Ascending aorta (tissue), 2 donors: ENCODE data around the gene PGBD5. TPM values are rescaled to one million over a fixed set of nuclear protein-coding genes. Genes with fewer than 3 reads are reported as not detected.

ENCODE experiments used
- DNase-seq, 2 donors: peaks; one replicate each; pipeline ENCODE4 v3.0.0-alpha.2; 2019; ENCODE audit warnings: low spot score in 2 of 2
- H3K27ac ChIP-seq, 2 donors: fragments of 200-600 bp; sonication (generic); one replicate each; pipeline ENCODE4 v1.5.1; 2016 to 2017; ENCODE audit warnings: mild to moderate bottlenecking in 1 of 2
- H3K27me3 ChIP-seq: fragments of 200-600 bp; sonication (generic); one replicate; pipeline ENCODE4 v1.5.1; 2017
- H3K36me3 ChIP-seq, 2 donors: fragments of 200-600 bp; sonication (generic); one replicate each; pipeline ENCODE4 v1.5.1; 2016
- H3K4me1 ChIP-seq, 2 donors: fragments of 200-600 bp; sonication (generic); one replicate each; pipeline ENCODE4 v1.5.1; 2016 to 2017; ENCODE audit warnings: mild to moderate bottlenecking in 1 of 2
- H3K4me3 ChIP-seq, 2 donors: fragments of 200-600 bp; sonication (generic); one replicate each; pipeline ENCODE4 v1.5.1; 2016 to 2017; ENCODE audit warnings: mild to moderate bottlenecking in 1 of 2
- H3K9me3 ChIP-seq, 2 donors: fragments of 200-600 bp; sonication (generic); one replicate each; pipeline ENCODE4 v1.5.1; 2016
- intact Hi-C: fragments of 100-400 bp; cut with DNase I; formaldehyde crosslinking; loops from one replicate; pipeline ENCODE4 v1.15.1; 2023
- total RNA-seq: library from RNA; depleted of rRNA; stranded (reverse); fragments of >200 nt; gene quantifications from one replicate; pipeline ENCODE4 v1.1.0, GENCODE V29; 2016
- TF ChIP-seq, protein P1 (sequence below), 3 experiments: fragments of 200-600 bp in 2 of 3; fragments of 450-650 bp in 1 of 3; sonication (generic) in 2 of 3; IDR thresholded peaks; one replicate each; pipeline ENCODE4 v1.5.1; 2016 to 2019; ENCODE audit warnings: antibody characterized with exemption in 3 of 3, mild to moderate bottlenecking in 1 of 3, moderate library complexity in 1 of 3

The PGBD5 gene
- total RNA-seq, 1 donor from 2014 or later, result not detected

- H3K9me3 ChIP-seq, result no peaks in the 10 kb centered on the region
- no peak overlapping the region for H3K27ac ChIP-seq
- TF ChIP-seq, protein P1, sequence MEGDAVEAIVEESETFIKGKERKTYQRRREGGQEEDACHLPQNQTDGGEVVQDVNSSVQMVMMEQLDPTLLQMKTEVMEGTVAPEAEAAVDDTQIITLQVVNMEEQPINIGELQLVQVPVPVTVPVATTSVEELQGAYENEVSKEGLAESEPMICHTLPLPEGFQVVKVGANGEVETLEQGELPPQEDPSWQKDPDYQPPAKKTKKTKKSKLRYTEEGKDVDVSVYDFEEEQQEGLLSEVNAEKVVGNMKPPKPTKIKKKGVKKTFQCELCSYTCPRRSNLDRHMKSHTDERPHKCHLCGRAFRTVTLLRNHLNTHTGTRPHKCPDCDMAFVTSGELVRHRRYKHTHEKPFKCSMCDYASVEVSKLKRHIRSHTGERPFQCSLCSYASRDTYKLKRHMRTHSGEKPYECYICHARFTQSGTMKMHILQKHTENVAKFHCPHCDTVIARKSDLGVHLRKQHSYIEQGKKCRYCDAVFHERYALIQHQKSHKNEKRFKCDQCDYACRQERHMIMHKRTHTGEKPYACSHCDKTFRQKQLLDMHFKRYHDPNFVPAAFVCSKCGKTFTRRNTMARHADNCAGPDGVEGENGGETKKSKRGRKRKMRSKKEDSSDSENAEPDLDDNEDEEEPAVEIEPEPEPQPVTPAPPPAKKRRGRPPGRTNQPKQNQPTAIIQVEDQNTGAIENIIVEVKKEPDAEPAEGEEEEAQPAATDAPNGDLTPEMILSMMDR (IDR thresholded peaks at IDR 0.05), result no peak
- no peaks in the 10 kb centered on the region for H3K27me3 ChIP-seq
- no peak overlapping the region for H3K4me3 ChIP-seq
- no peaks in the 10 kb centered on the region for H3K36me3 ChIP-seq
- H3K4me1 ChIP-seq, result peaks cover 0 to under 1% of the 10 kb centered on the region in 2 donors
- intact Hi-C loops, result loop anchor here (5.0 kb wide), 1 partner anchor 95 kb away; no protein-coding TSS in a partner anchor
- DNase-seq, result no peak
Observed at GRCh38 chr1:230312676-230313075, 113.5 kb downstream of the PGBD5 start.

- Histone ChIP-seq H3K36me3 (no peaks in the 10 kb centered on the region), H3K27ac (no peak overlapping the region), H3K27me3 (no peaks in the 10 kb centered on the region), H3K9me3 (no peaks in the 10 kb centered on the region), H3K4me3 (no peak overlapping the region), H3K4me1 (peaks cover 0 to 2% of the 10 kb centered on the region in 2 donors)
- intact Hi-C loops, result loop anchor here (1.0 to 5.0 kb wide), 2 partner anchors 93 to 649 kb away; no protein-coding TSS in a partner anchor
- TF ChIP-seq, protein P1 (IDR thresholded peaks at IDR 0.05), result peak; percentile 86 to 93 (median 90)
- DNase-seq, result peak in 1 of 2 donors; percentile 89
Observed at GRCh38 chr1:230310381-230311163, 115.6 kb downstream of the PGBD5 start.

DNA sequence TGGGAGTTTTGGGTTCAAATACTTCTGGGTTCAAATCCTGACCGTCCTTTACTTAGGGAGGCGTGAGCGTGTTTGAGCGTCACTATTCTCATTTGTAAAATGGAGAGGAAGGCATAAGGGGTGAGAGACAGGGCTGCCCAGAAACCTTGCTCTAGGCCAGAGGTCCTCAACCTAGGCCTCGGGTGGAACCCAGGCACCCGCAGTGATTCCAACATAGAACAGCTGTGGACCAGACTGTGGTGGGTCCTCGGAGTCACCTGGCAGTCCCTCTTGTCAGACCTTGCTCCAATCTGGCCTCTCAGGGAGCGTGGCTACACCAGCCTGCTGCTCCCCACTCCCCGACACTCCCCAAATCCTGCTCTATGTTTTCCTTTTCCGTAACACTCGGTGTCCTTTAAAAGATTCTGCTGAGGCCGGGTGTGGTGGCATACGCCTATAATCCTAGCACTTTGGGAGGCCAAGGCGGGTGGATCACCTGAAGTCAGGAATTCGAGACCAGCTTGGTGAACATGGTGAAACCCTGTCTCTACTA is 116.4 kb downstream of the PGBD5 start:
- intact Hi-C loops, result loop anchor here (1.0 to 5.0 kb wide), 3 partner anchors 92 to 648 kb away; partner anchors contain the start of gene GALNT2
- Histone ChIP-seq H3K4me3 (no peak overlapping the region), H3K9me3 (no peaks in the 10 kb centered on the region), H3K27me3 (no peaks in the 10 kb centered on the region), H3K4me1 (peaks cover 0 to 2% of the 10 kb centered on the region in 2 donors), H3K27ac (no peak overlapping the region), H3K36me3 (no peaks in the 10 kb centered on the region)
- DNase-seq, result no peak
- TF ChIP-seq, protein P1 (IDR thresholded peaks at IDR 0.05), result no peak

DNA sequence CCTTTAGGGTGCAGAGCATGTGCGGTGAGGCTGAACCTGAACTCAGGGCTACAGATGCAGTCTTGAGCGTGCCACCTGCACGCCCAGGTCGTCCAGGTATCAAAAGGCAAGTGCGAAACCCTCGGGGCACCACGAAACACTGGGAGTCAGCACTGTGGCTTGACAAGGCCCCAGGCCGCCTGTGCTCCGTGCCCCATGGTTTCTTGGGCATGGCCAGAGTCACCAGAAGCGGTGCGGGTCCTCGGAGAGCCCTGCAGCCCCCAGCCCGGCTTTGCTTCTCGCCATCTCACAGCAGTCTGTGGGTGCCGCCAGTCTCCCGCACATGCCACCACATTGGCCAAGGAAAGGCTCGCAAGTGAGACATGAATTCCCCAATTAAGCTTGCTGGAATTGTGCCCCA is 117.3 kb downstream of the PGBD5 start:
- intact Hi-C loops, result loop anchor here (5.0 kb wide), 1 partner anchor 242 kb away; the partner anchor contains the start of gene GALNT2
- DNase-seq, result no peak
- Histone ChIP-seq H3K4me1 (peaks cover 0 to 2% of the 10 kb centered on the region in 2 donors), H3K9me3 (no peaks in the 10 kb centered on the region), H3K27me3 (no peaks in the 10 kb centered on the region), H3K4me3 (no peak overlapping the region), H3K27ac (no peak overlapping the region), H3K36me3 (no peaks in the 10 kb centered on the region)
- TF ChIP-seq, protein P1 (IDR thresholded peaks at IDR 0.05), result no peak

DNA sequence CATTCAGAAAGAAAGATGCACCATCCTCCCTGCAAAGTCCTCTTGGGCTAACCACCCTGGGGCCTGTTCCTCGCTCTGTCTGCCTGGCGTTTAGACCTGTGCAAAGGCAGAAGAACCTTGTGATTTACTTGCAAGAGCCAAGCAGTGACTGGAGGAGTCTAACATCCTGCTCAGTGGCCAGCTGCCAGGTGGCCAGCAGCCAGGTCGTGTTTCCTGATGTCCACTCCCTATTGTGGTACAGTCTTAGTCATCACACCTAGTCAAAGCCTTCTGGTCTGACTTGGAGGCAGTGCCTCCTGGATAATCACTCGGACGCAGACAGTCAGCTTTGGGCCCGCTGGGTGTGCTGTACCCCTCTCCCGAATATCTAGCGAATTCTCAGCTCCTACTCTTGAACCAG is 118.1 kb downstream of the PGBD5 start:
- H3K27ac ChIP-seq, result no peak overlapping the region
- peaks cover 0 to 2% of the 10 kb centered on the region in 2 donors for H3K4me1 ChIP-seq
- no peaks in the 10 kb centered on the region for H3K36me3 ChIP-seq
- intact Hi-C loops, result loop anchor here (5.0 kb wide), 1 partner anchor 241 kb away; the partner anchor contains the start of gene GALNT2
- DNase-seq, result peak in 1 of 2 donors; percentile 78
- H3K27me3 ChIP-seq, result no peaks in the 10 kb centered on the region
- H3K4me3 ChIP-seq, result no peak overlapping the region
- no peaks in the 10 kb centered on the region for H3K9me3 ChIP-seq
- TF ChIP-seq, protein P1 (IDR thresholded peaks at IDR 0.05), result no peak
